Measurements from ENCODE around the gene AXDND1. TPM values are rescaled to one million over a fixed set of nuclear protein-coding genes. Genes with fewer than 3 reads are reported as not detected.

AXDND1 gene
- total and polyA plus RNA-seq, 2 donors (not counting 1 experiment from before 2014, with no cell fraction given), result 0.05 to 0.17 TPM

- Histone ChIP-seq H3K4me2 (ENCODE audit: extremely low read depth, insufficient read depth, low read length) (no peak overlapping the region), H3K79me2 (ENCODE audit: control insufficient read depth, insufficient read depth, low read length) (no peaks in the 10 kb centered on the region), H3K4me1 (ENCODE audit: control insufficient read depth, extremely low read depth, insufficient read depth, low read length) (no peaks in the 10 kb centered on the region), H3K9me3 (ENCODE audit: control insufficient read depth, insufficient read depth, low read depth, low read length) (no peaks in the 10 kb centered on the region), H2AFZ (ENCODE audit: low read length) (no peak overlapping the region), H3K27me3 (ENCODE audit: control insufficient read depth, insufficient read depth, low read length) (peaks cover 2% of the 10 kb centered on the region), H3K36me3 (ENCODE audit: control insufficient read depth, insufficient read depth, low read length) (no peaks in the 10 kb centered on the region), H3K9ac (ENCODE audit: insufficient read depth, low read length) (no peak overlapping the region), H3K4me3 (replicated peaks in 1 of 4; ENCODE audit: control extremely low read depth in 1 of 4, insufficient read depth in 1 of 4, low read depth in 3 of 4, low read length in 4 of 4) (no peak overlapping the region), H4K20me1 (ENCODE audit: control insufficient read depth, extremely low read depth, insufficient read depth, low read length) (no peaks in the 10 kb centered on the region), H3K27ac (ENCODE audit: insufficient read depth, low read length) (no peak overlapping the region)
- DNase-seq (ENCODE audit: low read depth in 2 of 2), result no peak
- TF ChIP-seq EZH2 (IDR thresholded peaks at IDR 0.05; ENCODE audit: low read length, missing control alignments) (no peak), CTCF (conservative IDR thresholded peaks at IDR 0.05 in 1 of 2, IDR thresholded peaks at IDR 0.05 in 1 of 2; ENCODE audit: low read depth in 1 of 2, low read length in 2 of 2) (no peak)
Measured at GRCh38 chr1:179591253-179591591, 225.5 kb downstream of the AXDND1 start.

DNA sequence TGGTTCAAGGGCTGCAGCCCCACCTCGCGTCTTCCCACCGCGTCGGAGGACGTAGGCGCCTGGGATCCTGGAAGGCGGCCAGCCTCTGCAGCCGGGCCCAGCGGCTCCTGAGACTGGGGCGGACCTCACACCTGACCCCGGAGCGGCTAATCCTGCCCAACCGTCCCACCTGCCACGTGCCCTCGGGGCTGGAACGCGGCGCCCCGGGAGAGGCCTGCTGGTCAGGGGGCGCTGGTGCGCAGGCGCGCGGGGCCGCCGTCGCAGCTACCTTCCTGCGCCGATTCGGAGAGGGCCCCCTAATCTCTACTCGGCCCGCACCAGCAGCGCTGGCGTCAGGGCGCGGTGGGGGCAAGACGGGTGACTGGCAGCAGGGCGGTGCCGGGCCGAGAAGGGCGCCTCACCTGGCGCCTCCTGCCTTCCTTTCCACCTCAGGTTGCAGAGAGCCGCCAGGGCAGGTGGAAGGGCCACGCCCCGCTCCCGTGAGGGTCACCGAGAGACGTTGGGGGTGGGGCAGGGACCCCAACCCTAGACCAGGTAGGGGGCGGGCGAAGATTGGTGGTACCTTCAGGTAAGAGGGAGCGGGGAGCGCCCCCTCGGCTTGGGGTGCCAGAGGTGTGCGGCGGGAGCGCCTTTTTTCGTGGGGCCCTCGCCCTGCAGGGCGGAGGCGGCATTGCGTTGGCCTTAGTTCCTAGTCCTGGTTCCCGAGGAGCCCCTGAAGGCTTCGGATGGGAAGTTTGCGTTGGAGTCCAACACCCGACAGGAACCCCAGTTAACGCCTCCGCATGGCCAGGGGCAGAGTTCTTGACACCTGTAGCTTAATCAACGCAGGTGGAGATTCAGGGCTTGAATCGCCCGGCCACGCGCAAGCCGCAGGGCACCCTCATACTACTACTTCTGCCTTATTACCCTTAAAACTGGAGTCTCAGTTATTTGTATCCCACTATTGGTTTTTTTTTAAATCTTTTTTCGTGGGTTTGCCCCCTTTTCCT is 226.1 kb downstream of the AXDND1 start, which contains the start of gene TDRD5:
Gene TDRD5 (plus strand): TSS at position 241 of the 989 bp plus-strand sequence. CDS start 784 bp downstream, outside the sequence.
- H3K79me2 ChIP-seq (ENCODE audit: control insufficient read depth, insufficient read depth, low read length), result no peaks in the 10 kb centered on the region
- no peak for DNase-seq (ENCODE audit: low read depth in 2 of 2)
- H3K27ac ChIP-seq (ENCODE audit: insufficient read depth, low read length), result no peak within 1 kb of the TSS
- H3K4me1 ChIP-seq (ENCODE audit: control insufficient read depth, extremely low read depth, insufficient read depth, low read length), result no peaks in the 10 kb centered on the region
- H3K36me3 ChIP-seq (ENCODE audit: control insufficient read depth, insufficient read depth, low read length), result no peaks in the 10 kb centered on the region
- H3K4me3 ChIP-seq (replicated peaks in 1 of 4; ENCODE audit: control extremely low read depth in 1 of 4, insufficient read depth in 1 of 4, low read depth in 3 of 4, low read length in 4 of 4), result no peak within 1 kb of the TSS
- TF ChIP-seq CTCF (conservative IDR thresholded peaks at IDR 0.05 in 1 of 2, IDR thresholded peaks at IDR 0.05 in 1 of 2; ENCODE audit: low read depth in 1 of 2, low read length in 2 of 2) (no peak), EZH2 (IDR thresholded peaks at IDR 0.05; ENCODE audit: low read length, missing control alignments) (no peak)
- H3K4me2 ChIP-seq (ENCODE audit: extremely low read depth, insufficient read depth, low read length), result no peak within 1 kb of the TSS
- H3K27me3 ChIP-seq (ENCODE audit: control insufficient read depth, insufficient read depth, low read length), result peaks cover 2% of the 10 kb centered on the region
- H3K9me3 ChIP-seq (ENCODE audit: control insufficient read depth, insufficient read depth, low read depth, low read length), result no peaks in the 10 kb centered on the region
- H4K20me1 ChIP-seq (ENCODE audit: control insufficient read depth, extremely low read depth, insufficient read depth, low read length), result no peaks in the 10 kb centered on the region
- no peak within 1 kb of the TSS for H3K9ac ChIP-seq (ENCODE audit: insufficient read depth, low read length)
- no peak within 1 kb of the TSS for H2AFZ ChIP-seq (ENCODE audit: low read length)

DNA sequence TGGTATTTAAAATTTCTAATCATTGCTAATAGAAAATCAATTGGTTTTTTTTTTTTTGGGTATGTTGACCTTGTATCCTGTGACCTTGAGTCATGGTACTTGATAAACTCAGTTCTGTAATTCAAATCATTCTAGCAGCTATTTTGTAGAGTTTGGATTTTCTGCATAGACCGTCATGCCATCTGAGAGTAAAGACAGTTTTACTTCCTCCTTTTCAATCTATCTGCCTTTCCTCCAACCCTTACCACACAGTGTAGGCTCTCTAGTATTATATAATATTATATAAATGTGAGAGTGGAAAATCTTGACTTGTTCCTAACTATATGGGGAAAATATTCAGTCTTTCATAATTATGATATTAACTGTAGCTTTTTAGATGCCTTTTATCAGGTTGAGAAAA is 232.9 kb downstream of the AXDND1 start:
- H3K4me3 ChIP-seq (replicated peaks in 1 of 4; ENCODE audit: control extremely low read depth in 1 of 4, insufficient read depth in 1 of 4, low read depth in 3 of 4, low read length in 4 of 4), result no peak overlapping the region
- no peak overlapping the region for H3K9ac ChIP-seq (ENCODE audit: insufficient read depth, low read length)

More for the DNA sequence above, 232.9 kb downstream of the AXDND1 start:
- Histone ChIP-seq H3K36me3 (ENCODE audit: control insufficient read depth, insufficient read depth, low read length) (no peaks in the 10 kb centered on the region), H3K4me2 (ENCODE audit: extremely low read depth, insufficient read depth, low read length) (no peak overlapping the region), H3K27me3 (ENCODE audit: control insufficient read depth, insufficient read depth, low read length) (peaks cover 2% of the 10 kb centered on the region), H3K27ac (ENCODE audit: insufficient read depth, low read length) (no peak overlapping the region), H3K79me2 (ENCODE audit: control insufficient read depth, insufficient read depth, low read length) (no peaks in the 10 kb centered on the region), H3K9me3 (ENCODE audit: control insufficient read depth, insufficient read depth, low read depth, low read length) (no peaks in the 10 kb centered on the region), H3K4me1 (ENCODE audit: control insufficient read depth, extremely low read depth, insufficient read depth, low read length) (no peaks in the 10 kb centered on the region), H2AFZ (ENCODE audit: low read length) (no peak overlapping the region), H4K20me1 (ENCODE audit: control insufficient read depth, extremely low read depth, insufficient read depth, low read length) (no peaks in the 10 kb centered on the region)
- no peak for TF ChIP-seq CTCF (conservative IDR thresholded peaks at IDR 0.05 in 1 of 2, IDR thresholded peaks at IDR 0.05 in 1 of 2; ENCODE audit: low read depth in 1 of 2, low read length in 2 of 2)
- TF ChIP-seq EZH2 (IDR thresholded peaks at IDR 0.05; ENCODE audit: low read length, missing control alignments), result no peak
- DNase-seq (ENCODE audit: low read depth in 2 of 2), result no peak

Measured in fibroblast of lung (primary cell).